Measurements from ENCODE around the gene MAGI3.

DNA sequence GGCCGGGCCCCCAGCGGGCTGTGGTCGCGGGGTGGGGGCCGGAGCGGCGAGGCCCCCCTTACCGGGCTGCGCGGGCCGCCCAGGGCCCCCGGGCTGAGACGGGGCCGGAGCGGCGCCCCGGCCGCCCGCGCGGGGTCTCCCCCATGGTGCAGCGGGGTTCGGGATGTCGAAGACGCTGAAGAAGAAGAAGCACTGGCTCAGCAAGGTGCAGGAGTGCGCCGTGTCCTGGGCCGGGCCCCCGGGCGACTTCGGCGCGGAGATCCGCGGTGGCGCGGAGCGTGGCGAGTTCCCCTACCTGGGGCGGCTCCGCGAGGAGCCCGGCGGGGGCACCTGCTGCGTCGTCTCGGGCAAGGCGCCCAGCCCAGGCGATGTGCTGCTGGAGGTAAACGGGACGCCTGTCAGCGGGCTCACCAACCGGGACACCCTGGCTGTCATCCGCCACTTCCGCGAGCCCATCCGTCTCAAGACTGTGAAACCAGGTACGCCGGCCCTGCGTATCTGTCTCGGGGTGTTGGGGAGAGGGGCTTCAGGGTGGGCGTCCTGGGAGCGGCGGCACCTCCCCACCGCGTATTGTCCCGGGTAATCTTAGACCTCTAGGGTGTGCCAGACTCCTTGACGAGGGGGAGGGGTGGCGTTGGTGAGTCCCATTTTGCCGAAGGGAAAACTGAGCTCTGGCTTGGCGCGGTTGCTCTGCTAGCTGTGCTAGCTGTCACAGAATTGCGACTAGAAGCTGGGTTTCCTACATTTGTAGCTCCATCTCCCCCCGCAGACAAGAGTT lies 745 bp downstream of the MAGI3 start:
- TF ChIP-seq, protein P1, sequence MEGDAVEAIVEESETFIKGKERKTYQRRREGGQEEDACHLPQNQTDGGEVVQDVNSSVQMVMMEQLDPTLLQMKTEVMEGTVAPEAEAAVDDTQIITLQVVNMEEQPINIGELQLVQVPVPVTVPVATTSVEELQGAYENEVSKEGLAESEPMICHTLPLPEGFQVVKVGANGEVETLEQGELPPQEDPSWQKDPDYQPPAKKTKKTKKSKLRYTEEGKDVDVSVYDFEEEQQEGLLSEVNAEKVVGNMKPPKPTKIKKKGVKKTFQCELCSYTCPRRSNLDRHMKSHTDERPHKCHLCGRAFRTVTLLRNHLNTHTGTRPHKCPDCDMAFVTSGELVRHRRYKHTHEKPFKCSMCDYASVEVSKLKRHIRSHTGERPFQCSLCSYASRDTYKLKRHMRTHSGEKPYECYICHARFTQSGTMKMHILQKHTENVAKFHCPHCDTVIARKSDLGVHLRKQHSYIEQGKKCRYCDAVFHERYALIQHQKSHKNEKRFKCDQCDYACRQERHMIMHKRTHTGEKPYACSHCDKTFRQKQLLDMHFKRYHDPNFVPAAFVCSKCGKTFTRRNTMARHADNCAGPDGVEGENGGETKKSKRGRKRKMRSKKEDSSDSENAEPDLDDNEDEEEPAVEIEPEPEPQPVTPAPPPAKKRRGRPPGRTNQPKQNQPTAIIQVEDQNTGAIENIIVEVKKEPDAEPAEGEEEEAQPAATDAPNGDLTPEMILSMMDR (IDR thresholded peaks at IDR 0.05), result no peak
- no peak for TF ChIP-seq POLR2A (IDR thresholded peaks at IDR 0.05)
- no peak for TF ChIP-seq EP300 (IDR thresholded peaks at IDR 0.05)
